Measurements from ENCODE around the gene HOXC13. TPM values are rescaled to one million over a fixed set of nuclear protein-coding genes. Genes with fewer than 3 reads are reported as not detected.

HOXC13 gene
- total RNA-seq, 1 donor from 2014 or later: not detected

DNA sequence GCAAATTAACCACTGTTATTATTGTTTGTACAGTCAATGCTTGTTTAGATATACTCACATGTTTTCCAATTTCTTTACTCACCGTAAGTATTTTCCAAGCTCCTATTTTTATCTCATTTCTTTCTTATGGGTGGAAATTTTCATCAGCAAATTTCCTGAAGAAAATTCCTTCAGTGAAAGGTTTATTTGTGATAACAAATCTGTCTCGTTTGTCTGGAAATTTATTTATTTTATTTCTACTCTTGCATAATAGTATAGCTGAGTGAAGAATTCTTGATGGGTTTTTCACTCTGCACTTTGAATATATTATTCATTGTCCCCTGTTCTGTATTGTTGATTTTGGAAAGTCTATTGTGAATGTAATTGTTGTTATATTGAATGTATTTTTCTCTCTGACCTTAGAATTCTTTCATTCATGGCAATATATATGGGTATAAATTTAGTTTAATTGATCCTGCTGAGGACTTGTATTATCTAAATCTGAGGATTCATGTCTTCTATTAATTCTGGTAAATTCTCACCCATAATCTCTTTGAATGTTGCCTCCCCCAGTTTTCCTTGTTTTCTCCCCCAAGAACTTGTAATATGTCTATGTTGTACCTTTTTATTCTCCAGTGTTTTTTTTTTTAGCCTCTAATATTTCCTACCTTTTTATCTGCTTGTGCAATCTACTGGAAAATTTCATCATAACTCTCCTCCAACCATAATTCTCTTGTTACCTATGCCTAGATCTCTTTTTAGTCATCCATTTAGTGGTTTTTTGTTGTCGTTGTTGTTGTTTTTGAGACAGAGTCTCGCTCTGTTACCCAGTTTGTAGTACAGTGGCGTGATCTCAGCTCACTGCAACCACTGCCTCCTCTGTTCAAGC lies 21.6 kb upstream of the HOXC13 start:
- Histone ChIP-seq H3K9ac (ENCODE audit: low read length) (no peak overlapping the region), H3K9me3 (ENCODE audit: insufficient read depth, low read depth, low read length) (no peaks in the 10 kb centered on the region), H3K4me2 (ENCODE audit: low read length) (no peak overlapping the region), H2AFZ (ENCODE audit: low read depth, low read length) (no peak overlapping the region), H3K79me2 (ENCODE audit: insufficient read depth, low read length) (no peaks in the 10 kb centered on the region), H3K4me1 (ENCODE audit: insufficient read depth, low read length) (no peaks in the 10 kb centered on the region), H3K27me3 (ENCODE audit: insufficient read depth, low read length) (peaks cover 4% of the 10 kb centered on the region), H3K36me3 (ENCODE audit: insufficient read depth, low read length) (no peaks in the 10 kb centered on the region), H4K20me1 (ENCODE audit: insufficient read depth, low read length) (no peaks in the 10 kb centered on the region), H3K4me3 (ENCODE audit: insufficient read depth, low read depth, low read length) (no peak overlapping the region), H3K27ac (ENCODE audit: low read depth, low read length) (no peak overlapping the region)
- H3K9me3 Mint-ChIP-seq (ENCODE audit: unreplicated experiment): no peaks in the 10 kb centered on the region
- H3K4me1 Mint-ChIP-seq (ENCODE audit: low read depth, unreplicated experiment): no peaks in the 10 kb centered on the region
- no peaks in the 10 kb centered on the region for H3K36me3 Mint-ChIP-seq (ENCODE audit: low read depth, unreplicated experiment)
- FAIRE-seq (no peak), DNase-seq (ENCODE audit: low read depth) (no peak)
- H3K4me3 Mint-ChIP-seq (ENCODE audit: unreplicated experiment): no peak overlapping the region
- peaks cover 57% of the 10 kb centered on the region for H3K27me3 Mint-ChIP-seq (ENCODE audit: low read depth, unreplicated experiment)
- no peak overlapping the region for H3K27ac Mint-ChIP-seq (ENCODE audit: unreplicated experiment)
- TF ChIP-seq CTCF (IDR thresholded peaks at IDR 0.05; ENCODE audit: insufficient read depth, low read depth, low read length): no peak
- TF ChIP-seq EZH2 (IDR thresholded peaks at IDR 0.05; ENCODE audit: insufficient read depth, low read length): no peak

DNA sequence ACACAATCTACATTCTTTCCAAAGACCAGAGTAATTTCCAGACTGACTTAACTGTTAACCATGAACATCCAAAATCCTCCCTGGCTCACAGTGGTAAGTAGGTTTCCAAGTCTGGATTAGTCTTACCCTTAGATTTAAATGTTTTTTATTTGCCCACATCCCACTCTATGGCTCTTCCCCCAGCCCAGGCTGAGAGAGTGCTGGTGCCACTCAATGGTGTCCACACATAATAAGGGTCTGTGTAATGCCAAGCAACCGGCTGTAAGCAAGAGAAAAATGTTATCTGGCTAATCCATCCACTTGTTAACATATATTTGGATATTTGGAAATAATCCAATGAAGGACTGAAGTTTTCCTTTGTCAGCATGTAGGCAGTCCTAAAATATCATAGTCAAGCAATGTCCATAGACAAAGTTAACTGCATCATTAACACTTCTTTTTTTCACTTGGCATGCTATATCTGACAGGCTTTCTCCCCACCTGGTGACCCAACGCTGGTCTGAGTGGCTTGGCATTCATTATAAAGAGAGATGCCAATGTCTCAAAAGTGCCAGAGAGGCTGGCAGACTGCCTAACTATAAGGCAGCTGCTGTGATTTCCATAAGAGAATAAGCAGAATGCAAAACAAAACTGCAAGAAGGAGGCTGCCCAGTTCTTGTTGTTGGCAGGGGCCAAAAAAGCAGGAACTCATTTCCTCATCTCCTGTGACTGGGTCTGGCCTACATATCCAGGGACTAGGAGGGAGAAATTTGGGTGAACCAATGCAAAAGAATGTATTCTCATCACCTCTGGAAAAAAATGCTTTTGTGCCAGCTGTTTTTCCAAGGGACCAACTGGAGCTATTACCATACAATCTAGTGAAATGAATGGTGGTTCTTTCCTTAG lies 13.9 kb upstream of the HOXC13 start:
- peaks cover 16% of the 10 kb centered on the region for H3K9me3 Mint-ChIP-seq (ENCODE audit: unreplicated experiment)
- no peaks in the 10 kb centered on the region for H4K20me1 ChIP-seq (ENCODE audit: insufficient read depth, low read length)
- no peak for TF ChIP-seq CTCF (IDR thresholded peaks at IDR 0.05; ENCODE audit: insufficient read depth, low read depth, low read length)
- no peak for TF ChIP-seq EZH2 (IDR thresholded peaks at IDR 0.05; ENCODE audit: insufficient read depth, low read length)
- no peak overlapping the region for H3K4me2 ChIP-seq (ENCODE audit: low read length)
- H3K36me3 Mint-ChIP-seq (ENCODE audit: low read depth, unreplicated experiment): no peaks in the 10 kb centered on the region
- H2AFZ ChIP-seq (ENCODE audit: low read depth, low read length): no peak overlapping the region
- no peak overlapping the region for H3K4me3 ChIP-seq (ENCODE audit: insufficient read depth, low read depth, low read length)
- peaks cover 3% of the 10 kb centered on the region for H3K9me3 ChIP-seq (ENCODE audit: insufficient read depth, low read depth, low read length)
- H3K4me3 Mint-ChIP-seq (ENCODE audit: unreplicated experiment): no peak overlapping the region
- no peaks in the 10 kb centered on the region for H3K4me1 ChIP-seq (ENCODE audit: insufficient read depth, low read length)
- H3K27me3 Mint-ChIP-seq (ENCODE audit: low read depth, unreplicated experiment): peaks cover 90% of the 10 kb centered on the region
- H3K27ac ChIP-seq (ENCODE audit: low read depth, low read length): no peak overlapping the region
- H3K79me2 ChIP-seq (ENCODE audit: insufficient read depth, low read length): no peaks in the 10 kb centered on the region
- DNase-seq (ENCODE audit: low read depth) (no peak), FAIRE-seq (no peak)
- H3K36me3 ChIP-seq (ENCODE audit: insufficient read depth, low read length): no peaks in the 10 kb centered on the region
- H3K27me3 ChIP-seq (ENCODE audit: insufficient read depth, low read length): peaks cover 72% of the 10 kb centered on the region
- H3K4me1 Mint-ChIP-seq (ENCODE audit: low read depth, unreplicated experiment): no peaks in the 10 kb centered on the region
- H3K27ac Mint-ChIP-seq (ENCODE audit: unreplicated experiment): no peak overlapping the region
- no peak overlapping the region for H3K9ac ChIP-seq (ENCODE audit: low read length)
